Renal pelvis (tissue), 12 donors: ENCODE data around the gene STPG2. TPM values are rescaled to one million over a fixed set of nuclear protein-coding genes. Genes with fewer than 3 reads are reported as not detected.
A peak's percentile ranks its signal among the peaks of the same experiment; 100 is the strongest.

Experiments used
- DNase-seq: peaks from one replicate; pipeline ENCODE4 v3.0.0-alpha.2; 2013
- long read RNA-seq, 16 experiments: transcript quantifications; one replicate each; lab custom pipeline, GENCODE V29; 2026
- polyA plus RNA-seq, 3 donors: library from polyadenylated mRNA; unstranded; fragments of 120-200 nt; gene quantifications; one replicate each; pipeline ENCODE4 v1.2.1, GENCODE V29; 2013; ENCODE audit not compliant: insufficient read length in 3 of 3

STPG2 gene
- under 1 TPM; 0.36 to 0.77 (median 0.65) TPM for polyA plus RNA-seq
- long read RNA-seq, donor 1, result 0 reads
- long read RNA-seq, donor 2, result 0 reads
- long read RNA-seq, donor 3, result 0 reads
- long read RNA-seq, donor 4, result 0 reads
- long read RNA-seq, donor 5, result 0 reads
- long read RNA-seq, donor 6, result 0 reads
- long read RNA-seq, donor 7, result 0 reads
- long read RNA-seq, donor 8, result 0 reads
- long read RNA-seq, donor 9, result 0 reads
- long read RNA-seq, donor 10, result 0 reads
- long read RNA-seq, donor 11, result 0 reads
- long read RNA-seq, donor 12, result 0 reads
- long read RNA-seq, donor 13, result 0 reads
- long read RNA-seq, donor 14, result 0 reads
- long read RNA-seq, donor 15, result 0 reads
- long read RNA-seq, donor 16, result 0 reads

- peak; percentile 89 for DNase-seq
Measured at GRCh38 chr4:98143001-98143899, at the start of gene STPG2. Gene STPG2, minus strand, starts transcription at chr4:98143476.

- no peak for DNase-seq
Measured at GRCh38 chr4:98185279-98185678, 42.0 kb upstream of the STPG2 start.

GRCh38 chr4:98181809-98182208, 38.5 kb upstream of the STPG2 start:
- no peak for DNase-seq

- no peak for DNase-seq
Measured at GRCh38 chr4:98179951-98180350, 36.7 kb upstream of the STPG2 start.

GRCh38 chr4:98176531-98176930, 33.3 kb upstream of the STPG2 start:
- no peak for DNase-seq

- no peak for DNase-seq
Measured at GRCh38 chr4:98170035-98170434, 26.8 kb upstream of the STPG2 start.

GRCh38 chr4:98166731-98167041, 23.4 kb upstream of the STPG2 start:
- no peak for DNase-seq

GRCh38 chr4:98166025-98166730, 22.9 kb upstream of the STPG2 start:
- DNase-seq, result no peak

GRCh38 chr4:98162696-98163095, 19.4 kb upstream of the STPG2 start:
- no peak for DNase-seq

GRCh38 chr4:98151145-98151924, 8.1 kb upstream of the STPG2 start:
- no peak for DNase-seq

GRCh38 chr4:98150092-98150761, 7.0 kb upstream of the STPG2 start:
- no peak for DNase-seq

- DNase-seq, result no peak
Measured at GRCh38 chr4:98148856-98149255, 5.6 kb upstream of the STPG2 start.

- DNase-seq, result no peak
Measured at GRCh38 chr4:98126141-98126540, 17.1 kb downstream of the STPG2 start.

- no peak for DNase-seq
Measured at GRCh38 chr4:98125585-98125984, 17.7 kb downstream of the STPG2 start.

GRCh38 chr4:98117363-98117762, 25.9 kb downstream of the STPG2 start:
- DNase-seq, result no peak

GRCh38 chr4:98113012-98113411, 30.3 kb downstream of the STPG2 start:
- DNase-seq, result peak; percentile 4

- no peak for DNase-seq
Measured at GRCh38 chr4:98110929-98111328, 32.3 kb downstream of the STPG2 start.

GRCh38 chr4:98110214-98110613, 33.1 kb downstream of the STPG2 start:
- DNase-seq, result no peak

GRCh38 chr4:98102660-98103059, 40.6 kb downstream of the STPG2 start:
- DNase-seq, result no peak

- DNase-seq, result no peak
Measured at GRCh38 chr4:98101988-98102387, 41.3 kb downstream of the STPG2 start.

- DNase-seq, result no peak
Measured at GRCh38 chr4:98098764-98099163, 44.5 kb downstream of the STPG2 start.
